Activated CD8-positive, alpha-beta memory T cell treated with anti-CD3 and anti-CD28 coated beads for 24 hours (primary cell): ENCODE results near the gene EME1.
"Not testable (repeated sequence)": the region's sequence is repeated elsewhere in the genome, so short reads cannot be mapped to it uniquely, and the experiment has no call there.

Experiments
- DNase-seq: peaks from one replicate; pipeline ENCODE4 v3.0.0-alpha.2; 2020

The EME1 gene

DNA sequence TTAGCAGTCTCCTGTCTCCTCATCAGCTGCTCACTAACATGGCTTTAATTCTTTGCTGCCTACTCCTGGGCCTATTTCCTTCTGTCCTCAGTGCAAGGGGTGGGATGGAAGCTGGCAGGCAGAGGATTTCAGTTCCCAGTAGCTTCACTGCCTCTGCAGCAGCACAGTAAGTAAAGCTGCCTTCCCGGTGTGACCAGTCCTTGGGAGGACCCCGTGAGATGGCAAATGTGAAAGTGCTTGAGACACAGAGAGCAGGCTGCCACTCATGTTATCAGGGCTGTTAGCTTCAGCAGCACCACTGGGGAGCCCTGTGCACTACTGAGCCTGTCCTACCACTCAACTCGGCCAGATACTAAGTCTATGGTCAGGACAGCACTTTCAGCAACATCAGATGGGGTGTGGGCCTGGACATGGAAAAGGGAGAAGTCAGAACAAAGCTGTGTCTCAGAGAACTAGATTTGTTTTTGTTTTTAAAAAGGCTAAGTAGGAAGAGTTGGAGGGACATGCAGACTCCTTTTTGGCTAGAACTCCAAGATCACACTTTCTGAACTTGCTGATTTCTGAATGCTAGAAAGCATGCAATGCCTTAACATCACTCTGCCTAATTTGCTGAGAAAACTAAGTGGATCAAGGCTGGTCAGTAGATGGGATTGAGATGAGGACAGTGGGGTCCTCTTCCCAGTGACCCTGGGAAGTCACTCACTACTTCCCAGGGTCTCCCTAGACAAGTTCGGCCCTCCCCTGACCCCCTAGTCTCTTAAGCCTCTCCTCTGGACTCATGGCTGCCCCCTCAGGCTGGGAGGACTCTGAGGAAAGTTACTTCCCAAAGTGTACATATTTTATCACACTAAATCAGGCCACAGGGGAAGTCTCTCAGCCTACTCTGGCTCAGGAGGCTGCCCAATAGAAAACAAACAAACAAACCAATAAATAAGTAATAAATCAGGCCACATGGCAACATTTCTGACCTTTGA, 54.1 kb downstream of the EME1 start:
- peak; percentile 61 for DNase-seq

DNA sequence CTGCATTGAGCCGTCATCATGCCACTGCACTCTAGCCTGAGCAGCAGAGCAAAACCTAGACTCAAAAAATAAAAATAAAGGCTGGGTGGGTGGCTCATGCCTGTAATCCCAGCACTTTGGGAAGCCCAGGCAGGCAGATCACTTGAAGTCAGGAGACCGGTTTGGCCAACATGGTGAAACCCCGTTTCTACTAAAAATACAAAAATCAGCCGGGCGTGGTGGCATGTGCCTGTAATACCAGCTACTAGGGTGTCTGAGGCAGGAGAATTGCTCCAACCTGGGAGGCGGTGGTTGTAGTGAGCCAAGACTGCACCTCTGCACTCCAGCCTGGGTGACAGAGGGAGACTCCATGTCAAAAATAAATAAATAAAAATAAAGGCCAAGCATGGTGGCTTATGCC, 55.1 kb downstream of the EME1 start:
- not testable (repeated sequence) for DNase-seq

DNA sequence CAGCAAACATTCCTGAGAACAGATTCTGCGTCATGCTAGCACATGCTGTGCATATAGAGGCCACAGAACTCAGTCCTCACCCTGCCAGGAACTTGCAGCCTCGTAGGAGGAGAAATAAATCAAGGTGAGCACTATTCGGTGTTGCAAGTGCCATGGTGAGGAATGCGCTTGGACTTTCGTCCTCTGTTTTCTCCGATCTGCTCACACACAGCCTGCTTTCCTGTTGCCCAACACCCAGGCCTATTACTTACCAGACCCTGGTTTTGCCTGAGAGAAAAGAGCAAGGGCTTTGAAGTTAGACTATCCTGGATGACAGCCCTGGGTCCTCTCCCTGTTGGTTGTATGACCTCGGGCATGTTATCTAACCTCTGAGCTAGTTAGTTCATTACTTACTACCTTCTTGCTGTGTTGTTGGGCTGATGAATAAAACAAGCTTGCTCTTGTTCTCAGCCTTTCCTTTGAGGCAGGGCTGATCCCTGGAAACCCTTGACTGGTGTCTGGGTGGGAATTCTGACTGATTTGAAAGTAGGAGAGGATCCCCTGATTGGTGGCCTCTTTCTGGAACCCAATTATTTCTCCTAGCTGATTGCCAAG, 55.9 kb downstream of the EME1 start:
- DNase-seq: no peak

DNA sequence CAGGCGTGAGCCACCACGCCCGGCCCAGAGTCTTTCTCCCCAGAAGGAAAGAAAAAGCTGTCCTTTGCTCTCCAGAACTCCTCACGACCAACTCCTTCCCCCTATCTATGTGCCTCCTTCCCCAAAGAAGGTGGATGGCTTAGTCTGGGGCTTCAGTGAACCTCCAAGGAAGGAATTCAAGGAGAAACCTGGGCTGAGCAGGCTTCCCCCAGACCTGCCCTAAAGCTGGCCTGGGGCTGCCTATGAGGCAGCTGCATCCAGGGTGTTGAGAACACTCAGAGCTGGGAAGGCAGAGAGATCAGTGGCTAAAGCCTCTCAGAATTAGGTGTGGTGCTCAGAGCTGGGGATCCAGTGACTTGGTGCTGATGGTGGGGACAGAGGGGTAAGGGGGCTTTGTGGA, 56.8 kb downstream of the EME1 start:
- no peak for DNase-seq
